GM18858 (cell line): ENCODE results near the gene USP31.
"Not testable (repeated sequence)": the region's sequence is repeated elsewhere in the genome, so short reads cannot be mapped to it uniquely, and the experiment has no call there.

Source experiments
- ATAC-seq: cut with Tn5 transposase; IDR thresholded peaks from one replicate; pipeline ENCODE4 v1.9.1; 2021; ENCODE audit not compliant: unreplicated experiment

USP31 gene

DNA sequence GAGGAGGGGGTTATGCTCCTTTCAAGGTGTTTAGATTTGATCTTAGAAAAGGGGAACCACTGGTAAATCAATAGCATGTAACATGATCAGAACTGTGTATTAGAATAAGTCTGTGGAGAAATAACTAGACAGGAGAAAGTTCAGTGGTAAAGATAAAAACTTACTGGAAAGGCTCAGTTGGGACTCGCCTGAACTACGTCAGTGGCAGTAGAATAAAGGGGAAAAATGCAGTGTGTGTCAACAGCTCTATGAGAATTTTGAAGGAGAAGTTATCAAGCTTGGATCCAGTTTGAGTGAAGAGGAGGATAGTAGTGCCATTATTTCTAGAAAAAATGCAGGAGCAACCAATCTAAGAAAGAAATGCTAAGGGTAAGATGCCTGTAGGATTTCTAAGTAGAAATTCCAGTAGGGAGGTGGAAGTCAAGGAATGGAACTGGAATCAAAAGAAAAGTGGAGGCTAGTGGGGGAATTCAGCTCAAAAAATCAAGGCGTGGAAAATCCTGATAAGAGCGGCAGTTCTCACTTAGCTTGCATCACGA lies 48.2 kb downstream of the USP31 start:
- no peak for ATAC-seq

DNA sequence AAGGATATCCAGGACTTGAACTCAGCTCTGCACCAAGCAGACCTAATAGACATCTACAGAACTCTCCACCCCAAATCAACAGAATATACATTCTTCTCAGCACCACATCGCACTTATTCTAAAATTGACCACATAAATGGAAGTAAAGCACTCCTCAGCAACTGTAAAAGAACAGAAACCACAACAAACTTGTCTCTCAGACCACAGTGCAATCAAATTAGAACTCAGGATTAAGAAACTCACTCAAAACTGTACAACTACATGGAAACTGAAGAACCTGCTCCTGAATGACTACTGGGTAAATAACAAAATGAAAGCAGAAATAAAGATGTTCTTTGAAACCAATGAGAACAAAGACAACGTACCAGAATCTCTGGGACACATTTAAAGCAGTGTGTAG lies 52.8 kb downstream of the USP31 start:
- ATAC-seq, result not testable (repeated sequence)

DNA sequence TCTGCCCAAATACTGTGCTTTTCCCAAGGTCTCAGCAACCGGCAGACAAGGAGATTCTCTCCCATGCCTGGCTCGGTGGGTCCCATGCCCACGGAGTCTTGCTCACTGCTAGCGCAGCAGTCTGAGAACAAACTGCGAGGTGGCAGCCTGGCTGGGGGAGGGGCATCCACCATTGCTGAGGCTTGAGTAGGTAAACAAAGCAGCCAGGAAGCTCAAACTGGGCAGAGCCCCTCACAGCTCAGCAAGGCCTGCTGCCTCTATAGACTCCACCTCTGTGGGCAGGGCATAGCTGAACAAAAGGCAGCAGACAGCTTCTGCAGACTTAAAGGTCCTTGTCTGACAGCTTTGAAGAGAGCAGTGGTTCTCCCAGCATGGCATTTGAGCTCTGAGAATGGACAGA lies 55.1 kb downstream of the USP31 start:
- ATAC-seq, result not testable (repeated sequence)

DNA sequence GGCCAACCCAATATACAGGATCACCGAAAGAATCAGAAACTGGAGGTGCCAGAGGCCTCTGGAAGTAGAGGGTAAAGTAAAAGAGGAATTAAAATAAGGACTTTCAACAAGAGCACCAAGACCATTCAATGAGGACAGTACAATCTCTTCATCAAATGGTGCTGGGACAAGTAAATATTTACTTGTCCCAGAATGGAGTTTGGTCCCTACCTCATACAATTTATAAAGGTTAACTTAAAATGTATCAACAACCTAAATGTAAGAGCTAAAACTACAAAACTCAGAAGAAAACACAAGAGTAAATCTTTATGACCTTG lies 56.5 kb downstream of the USP31 start:
- ATAC-seq, result no peak

DNA sequence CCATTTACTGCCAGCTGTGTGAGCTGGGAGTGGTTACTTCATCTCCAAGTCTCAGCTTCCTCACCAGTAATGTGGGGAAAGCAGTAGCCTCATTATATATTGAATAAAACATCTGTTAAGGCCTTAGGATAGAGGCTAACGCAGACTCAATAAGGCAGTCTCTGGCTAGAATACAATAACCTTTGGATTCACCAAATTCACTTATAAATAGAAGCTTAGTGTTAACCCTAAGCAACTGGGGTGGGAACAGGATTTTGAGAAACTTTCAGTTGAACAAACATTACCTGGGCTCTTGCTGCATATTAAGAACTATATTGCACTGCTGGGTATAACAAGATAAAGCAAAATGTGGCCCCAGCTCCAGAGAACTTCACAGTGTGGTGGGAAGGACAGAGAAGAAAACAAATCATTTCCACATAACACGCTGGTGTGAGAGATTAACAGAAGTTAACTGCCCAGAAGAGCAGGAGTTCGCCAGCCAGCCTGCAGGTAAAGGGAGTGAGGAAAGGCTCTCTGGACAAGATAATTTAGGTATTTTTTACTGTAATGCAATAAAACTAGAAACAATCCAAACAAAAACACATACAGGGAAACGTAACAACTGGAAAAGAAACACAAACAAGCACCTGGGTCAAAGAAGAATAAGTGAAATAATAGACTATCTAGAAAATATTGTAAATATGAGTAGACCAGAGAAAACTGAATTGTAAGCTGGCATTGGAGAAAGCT lies 57.0 kb downstream of the USP31 start:
- no peak for ATAC-seq

DNA sequence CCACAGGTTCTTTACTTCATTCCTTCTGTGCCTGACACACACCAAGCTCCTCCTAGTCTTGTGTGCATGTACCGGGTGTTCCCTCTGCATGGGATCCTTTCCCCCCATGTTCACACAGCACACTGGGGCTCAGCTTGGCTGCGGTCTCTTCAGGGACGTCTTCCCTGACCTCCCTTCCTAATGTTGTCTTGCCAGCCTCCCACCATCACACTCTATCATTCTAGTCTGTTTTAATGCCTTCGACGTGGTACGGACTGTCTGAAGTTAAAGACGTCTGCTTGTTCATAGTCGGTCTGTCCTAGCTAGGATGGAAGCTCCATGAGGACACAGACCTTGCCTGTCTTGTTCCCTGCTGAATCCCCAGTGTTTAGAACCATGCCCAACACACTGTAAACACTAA lies 60.1 kb downstream of the USP31 start:
- no peak for ATAC-seq

DNA sequence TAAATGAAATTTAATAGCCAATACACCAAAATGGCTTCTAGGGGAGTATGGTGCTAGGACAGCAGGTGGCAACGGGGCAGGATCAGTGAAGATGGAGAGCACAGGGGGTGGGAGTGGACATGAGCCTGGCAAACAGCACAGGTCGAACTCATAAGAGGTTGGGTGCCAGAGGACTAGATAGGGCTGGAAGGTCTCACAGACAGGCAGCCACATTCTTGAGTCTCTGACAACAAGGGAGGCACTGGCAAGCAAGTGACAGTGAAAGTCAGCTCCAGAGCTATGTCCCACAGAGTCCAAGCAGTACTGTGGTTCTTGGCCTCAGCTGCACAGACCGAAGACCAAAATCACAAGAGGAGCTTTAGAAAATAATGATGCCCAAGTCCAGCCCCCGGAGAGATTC lies 61.2 kb downstream of the USP31 start:
- ATAC-seq, result no peak

DNA sequence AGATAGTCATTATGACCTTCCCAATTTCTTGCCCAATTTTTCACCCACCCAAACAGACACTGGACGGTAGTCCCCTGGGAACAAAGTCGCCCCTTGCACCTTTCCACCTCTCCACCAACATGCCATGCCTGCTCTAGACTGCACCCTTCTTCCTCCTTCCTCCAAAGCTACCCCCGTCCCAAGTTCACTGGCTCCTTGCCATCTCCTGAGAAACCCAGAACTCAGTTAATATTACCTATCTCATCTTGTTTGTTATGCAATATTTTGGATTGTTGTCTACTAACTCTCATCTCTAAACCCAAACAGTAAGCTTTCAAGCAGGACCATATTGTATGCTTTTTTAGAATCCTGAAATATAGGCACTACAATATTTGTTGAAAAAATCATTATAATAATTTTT lies 63.3 kb downstream of the USP31 start:
- no peak for ATAC-seq

DNA sequence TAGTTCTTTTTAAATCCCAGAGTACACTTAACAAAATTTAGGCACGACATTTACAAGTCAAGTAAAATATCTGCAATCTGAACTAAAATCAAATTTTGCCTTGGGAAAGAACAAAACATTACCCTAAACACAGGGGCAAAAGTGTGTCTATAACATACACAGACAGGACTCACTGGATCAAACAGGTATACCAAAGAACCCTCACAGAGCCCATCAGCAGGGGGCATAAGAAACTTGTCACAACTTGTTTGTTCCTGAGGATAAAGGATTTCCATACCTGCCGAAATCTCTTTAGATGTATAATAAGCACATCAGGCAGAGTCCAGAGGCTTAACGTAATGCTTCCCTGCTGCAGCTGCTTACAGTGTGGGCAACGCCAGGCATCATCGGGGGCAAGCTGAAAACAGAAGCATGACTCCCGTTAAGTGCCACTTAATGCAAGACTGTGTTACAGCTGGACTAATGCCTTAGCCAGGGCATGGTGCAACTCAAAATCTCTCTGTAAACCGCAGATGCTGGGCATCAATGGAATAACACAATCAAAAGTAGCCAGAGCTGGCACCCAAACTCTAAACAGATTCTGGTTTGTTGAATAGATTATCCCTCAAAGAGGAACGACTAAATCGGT lies 67.0 kb downstream of the USP31 start:
- ATAC-seq, result no peak

DNA sequence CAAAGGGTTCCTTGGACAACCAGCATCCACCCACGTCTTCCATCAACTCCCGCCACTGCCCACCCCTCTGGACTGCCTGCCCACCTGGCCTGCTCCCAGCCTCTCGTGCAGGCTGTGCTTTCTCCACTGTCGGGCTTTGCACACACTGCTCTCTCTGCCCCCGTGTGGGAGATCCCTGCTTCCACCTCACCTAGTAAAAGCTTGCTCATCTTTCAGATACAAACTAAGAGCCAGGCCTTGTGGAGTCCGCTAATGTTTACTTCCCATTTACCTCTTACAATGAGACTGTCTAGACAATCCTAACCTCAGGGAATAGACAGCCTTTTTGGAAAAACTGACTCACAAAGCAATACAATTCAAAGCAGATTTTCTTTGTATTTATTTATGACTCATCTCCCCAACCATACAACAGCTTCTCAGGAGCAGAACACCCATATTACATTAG lies 67.6 kb downstream of the USP31 start:
- no peak for ATAC-seq

DNA sequence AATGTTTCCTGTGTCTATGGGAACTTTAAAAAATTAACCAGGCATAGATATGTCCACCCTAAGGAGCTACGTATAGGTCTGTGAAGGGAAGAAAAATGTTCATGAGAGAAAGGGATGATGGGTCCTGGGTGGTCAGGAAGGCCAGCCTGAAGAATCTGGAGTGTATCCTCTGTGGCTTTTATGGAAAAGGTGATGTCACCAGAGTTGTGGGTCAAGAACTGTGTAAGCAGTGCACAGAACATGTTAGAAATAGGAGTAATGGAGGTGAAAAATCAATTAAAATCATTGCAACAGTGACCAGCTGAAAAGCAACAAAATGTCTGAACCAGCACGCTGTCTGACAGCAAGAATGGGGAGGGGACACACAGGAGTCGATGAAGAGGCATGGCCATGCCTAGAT lies 68.5 kb downstream of the USP31 start:
- no peak for ATAC-seq

DNA sequence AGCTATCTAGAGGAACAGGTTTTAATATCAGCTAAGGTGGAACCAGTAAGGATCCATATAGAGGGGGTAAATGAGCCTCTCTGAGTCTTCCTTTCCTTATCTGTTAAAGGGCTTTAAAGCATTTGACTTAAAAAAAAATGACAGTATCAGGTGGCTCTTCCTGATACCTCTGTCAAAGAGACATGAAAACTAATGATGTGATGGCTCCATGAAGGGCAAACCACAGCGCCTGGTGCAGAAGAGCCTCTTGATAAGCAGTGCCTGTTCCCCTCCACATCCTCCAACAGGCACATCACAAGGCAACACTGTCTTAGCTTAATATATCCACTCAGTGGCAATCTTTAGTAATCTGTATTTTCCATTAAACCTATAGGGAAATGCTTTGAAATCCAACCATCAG lies 68.9 kb downstream of the USP31 start:
- no peak for ATAC-seq

DNA sequence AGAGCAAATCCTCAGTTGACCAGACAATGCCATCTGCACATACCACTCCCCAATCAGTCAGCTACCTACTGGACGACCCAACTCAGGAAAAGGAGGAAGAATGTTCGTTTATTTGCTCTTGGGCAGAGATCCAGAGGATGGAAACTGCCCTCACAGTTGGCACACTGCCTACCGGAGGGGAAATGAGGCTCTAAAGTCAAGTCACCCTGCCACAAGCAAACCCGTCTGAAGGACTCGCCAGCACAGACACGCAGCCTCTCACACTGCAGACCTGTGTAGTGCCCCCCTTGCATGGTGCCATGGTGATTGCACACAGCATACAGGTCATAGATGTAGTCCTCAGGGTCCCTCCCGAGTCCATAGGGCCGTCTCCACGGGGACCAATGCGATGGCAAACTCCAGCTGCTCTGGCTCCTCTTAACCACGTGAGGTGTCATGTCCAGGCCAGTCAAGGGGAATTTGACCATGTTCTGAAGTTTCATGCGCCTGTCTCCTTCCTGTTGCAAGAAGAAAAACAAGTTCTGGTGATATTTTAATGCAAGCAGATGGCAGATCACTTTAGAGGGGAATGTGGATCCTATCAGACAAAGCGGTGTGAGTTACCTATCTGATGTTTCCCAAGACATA lies 69.5 kb downstream of the USP31 start:
- no peak for ATAC-seq

DNA sequence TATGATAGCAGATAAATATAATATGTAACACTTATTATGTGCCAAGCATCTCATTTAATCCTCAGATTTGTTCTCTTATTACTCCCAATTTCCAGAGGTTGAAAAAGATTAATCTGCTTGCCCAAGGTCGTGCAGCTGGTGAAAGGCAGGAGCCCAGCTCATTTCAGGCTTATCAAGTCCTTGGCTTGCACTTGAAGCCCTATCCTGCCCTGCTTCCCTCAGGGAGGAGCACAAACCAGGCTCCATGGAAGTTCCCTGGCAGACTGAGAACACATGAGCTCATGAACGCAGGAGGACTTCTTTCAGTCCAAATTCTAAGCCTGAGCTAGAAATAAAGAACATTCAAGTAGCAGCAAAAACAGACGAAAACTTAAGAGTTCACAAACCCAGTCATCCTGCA lies 74.8 kb downstream of the USP31 start:
- ATAC-seq, result no peak

DNA sequence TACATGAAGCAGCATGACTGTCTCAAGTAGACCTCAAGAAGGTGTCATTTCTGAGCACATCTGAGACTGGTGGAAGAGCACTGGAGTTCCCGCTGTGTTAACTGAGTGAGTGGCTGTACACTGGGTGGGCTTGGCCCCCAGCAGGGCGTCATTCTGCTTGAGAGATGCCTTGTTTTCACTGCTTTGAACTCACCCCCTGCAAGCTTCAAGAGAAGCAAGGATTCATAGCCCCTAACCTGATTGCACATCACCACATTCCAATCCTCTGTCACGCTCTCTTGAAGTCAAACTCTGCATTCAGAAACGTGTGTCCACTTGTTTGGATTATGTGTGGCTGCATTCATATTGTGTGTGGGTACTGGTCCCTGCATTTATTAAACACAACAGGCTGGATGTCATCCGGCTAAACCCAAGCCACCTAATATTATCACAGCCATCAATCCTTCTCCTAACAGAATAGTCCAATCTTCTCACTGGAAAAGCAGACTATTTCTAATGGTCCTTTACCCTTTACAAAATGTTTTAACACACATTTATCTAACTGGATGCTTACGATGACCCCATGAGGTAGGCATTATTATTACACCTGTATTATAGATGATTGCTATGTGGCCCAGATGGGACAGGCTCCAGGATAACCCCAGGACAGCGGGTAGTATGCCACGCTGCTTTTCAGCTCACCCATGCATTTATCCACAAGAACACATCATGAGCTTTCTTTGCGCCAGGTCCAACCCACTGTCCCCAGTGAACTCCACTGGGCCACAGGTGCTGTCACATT lies 76.3 kb downstream of the USP31 start:
- no peak for ATAC-seq

DNA sequence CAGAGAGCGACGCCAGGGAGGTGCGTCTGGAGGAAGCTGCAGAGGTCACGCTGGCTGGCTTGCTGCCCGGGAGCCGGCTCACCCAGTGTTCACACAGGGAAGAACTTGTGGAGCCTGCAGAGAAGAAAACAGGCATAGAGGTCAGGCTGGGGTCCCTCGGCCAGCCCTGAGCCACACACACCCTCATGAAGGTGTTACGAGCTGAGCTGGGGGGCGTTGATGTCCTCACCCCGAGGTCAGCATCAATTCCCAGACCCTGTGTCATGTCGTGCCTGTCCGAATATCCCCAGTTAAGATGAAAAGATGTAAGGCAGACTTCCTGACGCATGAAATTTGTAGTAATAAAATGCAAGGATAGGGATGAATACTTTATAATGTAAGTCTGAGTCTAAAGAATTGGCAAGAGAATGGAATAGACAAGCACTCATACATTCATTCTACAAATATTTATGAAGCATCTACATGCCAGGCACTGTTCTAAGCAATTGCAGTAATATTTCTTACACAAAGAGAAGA lies 77.1 kb downstream of the USP31 start:
- ATAC-seq, result no peak

DNA sequence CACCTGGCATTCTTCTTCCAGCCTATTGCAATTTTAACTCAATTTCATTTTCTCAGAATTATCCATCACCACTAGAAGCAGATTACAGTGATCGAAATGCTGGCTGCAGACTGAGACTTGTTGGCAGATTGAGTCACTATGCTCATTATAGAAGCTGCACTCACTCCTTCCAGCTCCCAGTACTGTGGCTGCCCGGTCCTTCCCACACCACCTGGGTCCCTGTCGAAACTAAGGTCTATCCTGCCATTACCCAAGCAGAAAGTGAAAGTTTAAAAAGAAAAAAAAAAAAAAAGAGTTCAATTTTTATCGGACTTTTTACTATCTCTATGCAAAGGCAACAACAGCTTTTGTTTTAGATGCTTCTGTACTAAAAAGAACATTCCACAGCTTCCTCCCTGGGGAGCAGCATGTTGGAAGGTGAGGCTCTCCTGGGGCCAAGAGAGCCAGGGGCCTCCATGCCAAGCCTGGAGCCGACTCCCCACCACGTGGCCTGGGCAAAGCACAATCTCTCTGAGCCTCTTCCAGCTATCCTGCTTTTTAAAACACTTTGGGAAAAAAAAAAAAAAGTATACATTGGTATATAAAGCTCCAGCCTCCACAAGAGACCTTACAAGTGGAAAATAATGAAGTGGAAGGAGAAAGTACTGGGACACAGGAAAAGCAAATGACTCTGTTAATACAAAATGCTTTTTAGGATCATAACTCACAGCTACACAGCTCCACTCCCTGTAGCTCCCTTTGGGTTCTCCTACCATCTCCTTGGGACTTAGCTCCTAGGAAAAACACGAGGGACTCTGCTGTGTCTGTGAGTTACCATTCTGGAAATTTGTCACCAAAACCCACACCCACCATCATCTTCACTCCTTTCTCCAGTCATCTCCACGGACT lies 77.8 kb downstream of the USP31 start:
- ATAC-seq, result no peak

DNA sequence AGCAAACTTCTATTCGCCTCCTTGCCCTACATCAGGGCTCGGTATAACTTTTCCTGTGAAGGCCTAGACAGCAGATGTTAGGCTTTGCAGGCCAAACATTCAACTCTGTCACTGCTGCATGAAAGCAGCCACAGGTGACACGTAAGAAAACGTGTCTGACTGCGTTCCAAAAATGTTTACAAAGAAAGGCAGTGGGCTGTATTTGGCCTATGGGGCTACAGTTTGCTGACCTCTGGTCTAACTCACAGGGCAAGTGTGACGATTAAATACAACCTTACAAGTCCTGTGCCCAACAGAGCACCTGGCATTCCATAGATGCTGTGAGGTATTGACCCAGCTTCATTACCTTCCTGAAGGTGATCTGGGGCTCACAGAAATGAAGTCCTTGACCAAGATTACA lies 79.4 kb downstream of the USP31 start:
- ATAC-seq, result no peak

DNA sequence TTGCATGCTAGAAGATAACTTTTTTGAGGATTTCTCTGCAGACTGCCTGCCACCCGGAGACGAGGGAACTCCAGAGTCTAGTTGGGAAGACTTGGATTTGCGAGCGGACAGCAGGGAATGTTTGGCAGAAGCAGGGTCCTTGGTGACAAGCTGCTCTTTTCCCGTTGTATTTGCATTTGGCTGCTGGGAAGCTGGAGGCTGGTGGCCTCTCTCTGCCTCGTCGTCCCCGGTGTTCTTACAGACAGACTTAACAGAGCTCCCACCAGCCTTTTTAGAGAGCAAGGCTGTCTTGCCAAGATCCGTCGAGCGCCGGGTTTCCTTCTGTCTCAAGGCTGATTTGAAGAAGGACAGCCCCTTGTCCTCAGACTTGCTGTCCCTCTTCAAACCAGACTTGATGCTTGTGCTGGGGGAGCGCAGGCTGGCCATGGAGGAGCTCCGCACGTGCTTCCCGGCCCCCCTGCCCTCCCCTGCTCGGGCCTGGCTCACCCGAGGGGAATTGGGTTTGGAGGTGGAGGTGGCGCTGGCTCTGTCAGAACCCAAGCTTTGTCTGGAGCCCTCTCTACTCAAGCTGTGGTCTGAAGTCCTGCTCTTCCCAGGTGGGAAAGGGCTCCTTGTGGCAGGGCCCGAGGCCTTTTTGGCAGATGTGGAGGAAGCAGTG lies 81.0 kb downstream of the USP31 start:
- no peak for ATAC-seq

DNA sequence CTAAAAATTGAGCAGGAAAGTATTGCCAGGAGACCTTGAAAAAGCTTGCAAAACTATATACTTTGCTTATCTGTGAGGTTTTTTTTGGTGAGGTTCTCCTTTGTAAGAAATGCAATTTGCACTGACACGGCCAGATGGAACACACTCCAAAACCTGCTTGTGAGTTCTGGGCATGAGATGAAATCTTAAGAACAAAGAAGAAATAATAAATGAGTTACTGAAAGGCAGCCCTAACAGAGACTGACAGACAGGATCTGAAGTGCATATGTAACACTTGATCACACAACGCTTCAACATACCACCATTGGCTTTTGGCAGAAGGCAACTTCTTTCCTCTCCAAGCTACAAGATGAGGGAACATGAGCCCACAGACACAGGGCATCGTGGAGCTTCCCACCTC lies 82.6 kb downstream of the USP31 start:
- no peak for ATAC-seq
